ENCODE results near the gene PTPRO. TPM values are rescaled to one million over a fixed set of nuclear protein-coding genes. Genes with fewer than 3 reads are reported as not detected.

PTPRO gene
- total RNA-seq, 1 donor from 2014 or later: 5.8 TPM

GRCh38 chr12:15644700-15645099, 322.4 kb downstream of the PTPRO start:
- Mint-ChIP-seq H3K27ac (no peak overlapping the region), H3K4me1 (no peaks in the 10 kb centered on the region), H3K27me3 (ENCODE audit: insufficient read depth, low read depth) (no peaks in the 10 kb centered on the region), H3K4me3 (no peak overlapping the region), H3K36me3 (peaks cover 44% of the 10 kb centered on the region), H3K9me3 (no peaks in the 10 kb centered on the region)
- no peak overlapping the region for H3K4me3 ChIP-seq
- no peaks in the 10 kb centered on the region for H3K27me3 ChIP-seq
- no peaks in the 10 kb centered on the region for H3K4me1 ChIP-seq
- no peaks in the 10 kb centered on the region for H4K20me1 ChIP-seq (ENCODE audit: low read depth)
- no peak overlapping the region for H2AFZ ChIP-seq (replicated peaks)
- no peak overlapping the region for H3K4me2 ChIP-seq
- no peaks in the 10 kb centered on the region for H3K79me2 ChIP-seq (ENCODE audit: low read depth)
- H3K27ac ChIP-seq: no peak overlapping the region
- no peak for DNase-seq (ENCODE audit: low spot score)
- H3K9me3 ChIP-seq (ENCODE audit: low read depth): no peaks in the 10 kb centered on the region
- no peak for TF ChIP-seq CTCF (IDR thresholded peaks at IDR 0.05)
- no peak for TF ChIP-seq EZH2 (IDR thresholded peaks at IDR 0.05)
- TF ChIP-seq EZH2phosphoT487 (IDR thresholded peaks at IDR 0.05): no peak
- H3K9ac ChIP-seq: no peak overlapping the region
- H3K36me3 ChIP-seq: no peaks in the 10 kb centered on the region
- H3F3A ChIP-seq (ENCODE audit: low read depth): no peaks in the 10 kb centered on the region

GRCh38 chr12:15646581-15646980, 324.3 kb downstream of the PTPRO start:
- Histone ChIP-seq H3K4me1 (peaks cover 10% of the 10 kb centered on the region), H3K4me2 (no peak overlapping the region), H3K27ac (no peak overlapping the region), H2AFZ (replicated peaks) (no peak overlapping the region), H4K20me1 (ENCODE audit: low read depth) (no peaks in the 10 kb centered on the region), H3K79me2 (ENCODE audit: low read depth) (no peaks in the 10 kb centered on the region), H3K4me3 (no peak overlapping the region), H3K36me3 (no peaks in the 10 kb centered on the region), H3K9ac (no peak overlapping the region), H3K27me3 (no peaks in the 10 kb centered on the region), H3F3A (ENCODE audit: low read depth) (no peaks in the 10 kb centered on the region), H3K9me3 (ENCODE audit: low read depth) (no peaks in the 10 kb centered on the region)
- TF ChIP-seq CTCF (IDR thresholded peaks at IDR 0.05): no peak
- TF ChIP-seq EZH2 (IDR thresholded peaks at IDR 0.05): no peak
- TF ChIP-seq EZH2phosphoT487 (IDR thresholded peaks at IDR 0.05): no peak
- DNase-seq (ENCODE audit: low spot score): no peak
- Mint-ChIP-seq H3K4me1 (peaks cover 4% of the 10 kb centered on the region), H3K9me3 (no peaks in the 10 kb centered on the region), H3K27ac (no peak overlapping the region), H3K4me3 (no peak overlapping the region), H3K36me3 (peaks cover 39% of the 10 kb centered on the region), H3K27me3 (ENCODE audit: insufficient read depth, low read depth) (no peaks in the 10 kb centered on the region)

Other genes with a start within 250 kb of the PTPRO start
- gene RERG, start 101.1 kb upstream of the PTPRO start, total RNA-seq (ENCODE audit: low replicate concordance): 0.06 TPM in 1 of 2 replicates, not detected in the other